Vagina (tissue), 2 donors: Measurements from ENCODE around the gene MAFG.

Experiments used
- POLR2A ChIP-seq, 2 donors: fragments of 450-650 bp; IDR thresholded peaks; one replicate each; pipeline ENCODE4 v1.6.1; 2017; ENCODE audit warnings: antibody characterized with exemption in 2 of 2, mild to moderate bottlenecking in 2 of 2, moderate library complexity in 2 of 2
- POLR2AphosphoS5 ChIP-seq, 2 donors: sonication (generic); formaldehyde crosslinking; IDR thresholded peaks; one replicate each; pipeline ENCODE4 v1.9.0; 2017; ENCODE audit warnings: antibody characterized with exemption in 2 of 2, mild to moderate bottlenecking in 2 of 2, low read depth in 1 of 2; ENCODE audit not compliant: insufficient read depth in 1 of 2
- TF ChIP-seq, protein P1 (sequence below), 3 experiments: fragments of 450-650 bp in 2 of 3; fragments of 200-600 bp in 1 of 3; sonication (generic) in 1 of 3; IDR thresholded peaks; one replicate each; pipeline ENCODE4 v1.5.1; 2017 to 2019; ENCODE audit warnings: antibody characterized with exemption in 3 of 3, mild to moderate bottlenecking in 2 of 3, moderate library complexity in 2 of 3

GRCh38 chr17:81973432-81973831 is 45.9 kb upstream of the MAFG start:
- TF ChIP-seq POLR2A (IDR thresholded peaks at IDR 0.05) (no peak), POLR2AphosphoS5 (IDR thresholded peaks at IDR 0.05; ENCODE audit: insufficient read depth in 1 of 2, low read depth in 1 of 2) (no peak)
- TF ChIP-seq, protein P1, sequence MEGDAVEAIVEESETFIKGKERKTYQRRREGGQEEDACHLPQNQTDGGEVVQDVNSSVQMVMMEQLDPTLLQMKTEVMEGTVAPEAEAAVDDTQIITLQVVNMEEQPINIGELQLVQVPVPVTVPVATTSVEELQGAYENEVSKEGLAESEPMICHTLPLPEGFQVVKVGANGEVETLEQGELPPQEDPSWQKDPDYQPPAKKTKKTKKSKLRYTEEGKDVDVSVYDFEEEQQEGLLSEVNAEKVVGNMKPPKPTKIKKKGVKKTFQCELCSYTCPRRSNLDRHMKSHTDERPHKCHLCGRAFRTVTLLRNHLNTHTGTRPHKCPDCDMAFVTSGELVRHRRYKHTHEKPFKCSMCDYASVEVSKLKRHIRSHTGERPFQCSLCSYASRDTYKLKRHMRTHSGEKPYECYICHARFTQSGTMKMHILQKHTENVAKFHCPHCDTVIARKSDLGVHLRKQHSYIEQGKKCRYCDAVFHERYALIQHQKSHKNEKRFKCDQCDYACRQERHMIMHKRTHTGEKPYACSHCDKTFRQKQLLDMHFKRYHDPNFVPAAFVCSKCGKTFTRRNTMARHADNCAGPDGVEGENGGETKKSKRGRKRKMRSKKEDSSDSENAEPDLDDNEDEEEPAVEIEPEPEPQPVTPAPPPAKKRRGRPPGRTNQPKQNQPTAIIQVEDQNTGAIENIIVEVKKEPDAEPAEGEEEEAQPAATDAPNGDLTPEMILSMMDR (IDR thresholded peaks at IDR 0.05): no peak
